ENCODE measurements around the gene THRA.

The THRA gene

DNA sequence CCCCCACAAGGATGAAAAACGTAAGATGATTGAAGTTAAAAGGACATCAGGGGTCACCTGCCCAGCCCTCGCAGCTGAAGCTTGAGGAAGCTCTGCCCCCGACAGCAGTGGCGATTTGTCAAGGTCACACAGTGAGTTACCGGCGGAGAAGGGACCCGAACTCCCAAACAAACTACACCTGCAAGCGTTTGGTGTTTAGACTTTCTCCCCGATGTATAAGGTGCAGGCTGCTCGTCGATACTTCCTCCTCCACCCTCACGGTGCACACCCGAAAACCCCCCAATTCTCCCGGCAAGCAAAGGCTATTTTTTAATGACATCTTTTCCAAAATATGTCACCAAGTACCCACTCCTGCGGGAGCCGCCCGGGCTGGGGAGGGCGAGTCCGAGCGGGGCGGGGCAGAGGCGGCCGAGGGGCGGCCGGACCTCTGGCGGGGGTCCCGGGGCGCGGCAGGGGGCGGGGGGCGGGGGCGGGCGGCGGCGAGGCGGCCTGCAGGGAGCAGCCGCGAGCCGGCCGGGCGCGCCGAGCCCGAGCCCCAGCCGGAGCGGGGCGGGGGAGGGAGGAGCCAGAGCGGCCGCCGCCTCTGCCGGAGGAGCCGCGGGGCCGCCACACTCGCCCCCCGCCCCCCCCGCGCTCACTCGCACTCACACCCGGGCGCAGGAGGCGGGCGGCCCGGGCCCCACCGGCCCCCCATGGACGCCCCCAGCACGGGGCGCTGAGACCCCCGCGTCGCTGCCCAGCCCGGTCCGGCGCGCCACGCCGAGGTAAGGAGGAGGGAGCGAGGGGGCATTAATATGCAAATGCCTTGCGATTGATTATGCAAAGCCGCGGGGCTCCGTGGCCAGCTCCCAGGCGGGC is at the start of gene THRA:
Gene THRA (plus strand): TSS at position 637 of the 858 bp plus-strand sequence. CDS start 11,524 bp downstream, outside the sequence.
- no peak for TF ChIP-seq CTCF (IDR thresholded peaks at IDR 0.05; ENCODE audit: extremely low read depth, missing control alignments)
- DNase-seq (ENCODE audit: low spot score) = peak; percentile 95

DNA sequence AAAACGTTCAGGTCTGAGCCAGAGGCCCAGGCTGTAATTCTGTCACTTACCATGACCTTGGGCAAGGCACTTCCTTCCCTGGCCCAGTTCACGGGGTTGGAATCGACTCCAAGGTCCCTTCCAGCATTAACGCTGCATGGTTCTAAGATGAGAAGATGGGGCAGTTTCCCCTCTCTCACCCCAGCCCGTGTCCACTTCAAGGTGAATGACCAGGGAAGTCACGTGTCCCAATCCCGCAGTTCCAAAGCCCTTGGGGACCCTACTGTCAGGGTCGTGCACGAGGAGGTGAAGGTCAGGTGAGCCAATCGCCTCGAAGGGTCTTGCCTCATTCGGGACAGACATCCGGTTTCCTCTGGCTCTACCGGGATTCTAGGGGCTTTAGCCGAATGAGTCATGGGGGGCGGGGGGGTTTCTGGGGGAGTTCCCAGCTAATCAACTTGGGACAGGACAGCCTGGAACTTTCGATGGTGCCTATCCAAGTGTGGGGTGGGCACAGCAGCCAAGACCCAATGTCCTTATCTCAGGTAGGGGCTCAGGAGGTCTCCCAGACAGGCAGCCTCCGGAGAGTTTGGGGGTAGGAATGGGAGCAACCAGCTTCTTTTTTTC is 48.3 kb upstream of the THRA start:
- no peak for TF ChIP-seq CTCF (IDR thresholded peaks at IDR 0.05; ENCODE audit: extremely low read depth, missing control alignments)

DNA sequence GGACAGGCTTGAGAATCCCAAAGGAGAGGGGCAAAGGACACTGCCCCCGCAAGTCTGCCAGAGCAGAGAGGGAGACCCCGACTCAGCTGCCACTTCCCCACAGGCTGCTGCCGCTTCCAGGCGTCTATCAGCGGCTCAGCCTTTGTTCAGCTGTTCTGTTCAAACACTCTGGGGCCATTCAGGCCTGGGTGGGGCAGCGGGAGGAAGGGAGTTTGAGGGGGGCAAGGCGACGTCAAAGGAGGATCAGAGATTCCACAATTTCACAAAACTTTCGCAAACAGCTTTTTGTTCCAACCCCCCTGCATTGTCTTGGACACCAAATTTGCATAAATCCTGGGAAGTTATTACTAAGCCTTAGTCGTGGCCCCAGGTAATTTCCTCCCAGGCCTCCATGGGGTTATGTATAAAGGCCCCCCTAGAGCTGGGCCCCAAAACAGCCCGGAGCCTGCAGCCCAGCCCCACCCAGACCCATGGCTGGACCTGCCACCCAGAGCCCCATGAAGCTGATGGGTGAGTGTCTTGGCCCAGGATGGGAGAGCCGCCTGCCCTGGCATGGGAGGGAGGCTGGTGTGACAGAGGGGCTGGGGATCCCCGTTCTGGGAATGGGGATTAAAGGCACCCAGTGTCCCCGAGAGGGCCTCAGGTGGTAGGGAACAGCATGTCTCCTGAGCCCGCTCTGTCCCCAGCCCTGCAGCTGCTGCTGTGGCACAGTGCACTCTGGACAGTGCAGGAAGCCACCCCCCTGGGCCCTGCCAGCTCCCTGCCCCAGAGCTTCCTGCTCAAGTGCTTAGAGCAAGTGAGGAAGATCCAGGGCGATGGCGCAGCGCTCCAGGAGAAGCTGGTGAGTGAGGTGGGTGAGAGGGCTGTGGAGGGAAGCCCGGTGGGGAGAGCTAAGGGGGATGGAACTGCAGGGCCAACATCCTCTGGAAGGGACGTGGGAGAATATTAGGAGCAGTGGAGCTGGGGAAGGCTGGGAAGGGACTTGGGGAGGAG is 47.5 kb upstream of the THRA start, which contains the start of gene CSF3:
Gene CSF3 (plus strand): TSS at position 436 of the 993 bp plus-strand sequence. CDS start 35 bp downstream, at position 471.
- no peak for TF ChIP-seq CTCF (IDR thresholded peaks at IDR 0.05; ENCODE audit: extremely low read depth, missing control alignments)
- no peak for DNase-seq (ENCODE audit: low spot score)

More for the DNA sequence above, 48.3 kb upstream of the THRA start:
- DNase-seq (ENCODE audit: low spot score) = no peak

GRCh38 chr17:40015998-40016985 is 46.5 kb upstream of the THRA start:
- no peak for DNase-seq (ENCODE audit: low spot score)
- TF ChIP-seq CTCF (IDR thresholded peaks at IDR 0.05; ENCODE audit: extremely low read depth, missing control alignments) = no peak

DNA sequence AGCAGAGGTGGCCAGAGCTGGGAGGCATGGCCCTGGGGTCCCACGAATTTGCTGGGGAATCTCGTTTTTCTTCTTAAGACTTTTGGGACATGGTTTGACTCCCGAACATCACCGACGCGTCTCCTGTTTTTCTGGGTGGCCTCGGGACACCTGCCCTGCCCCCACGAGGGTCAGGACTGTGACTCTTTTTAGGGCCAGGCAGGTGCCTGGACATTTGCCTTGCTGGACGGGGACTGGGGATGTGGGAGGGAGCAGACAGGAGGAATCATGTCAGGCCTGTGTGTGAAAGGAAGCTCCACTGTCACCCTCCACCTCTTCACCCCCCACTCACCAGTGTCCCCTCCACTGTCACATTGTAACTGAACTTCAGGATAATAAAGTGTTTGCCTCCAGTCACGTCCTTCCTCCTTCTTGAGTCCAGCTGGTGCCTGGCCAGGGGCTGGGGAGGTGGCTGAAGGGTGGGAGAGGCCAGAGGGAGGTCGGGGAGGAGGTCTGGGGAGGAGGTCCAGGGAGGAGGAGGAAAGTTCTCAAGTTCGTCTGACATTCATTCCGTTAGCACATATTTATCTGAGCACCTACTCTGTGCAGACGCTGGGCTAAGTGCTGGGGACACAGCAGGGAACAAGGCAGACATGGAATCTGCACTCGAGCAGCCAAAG is 45.2 kb upstream of the THRA start:
- no peak for DNase-seq (ENCODE audit: low spot score)
- no peak for TF ChIP-seq CTCF (IDR thresholded peaks at IDR 0.05; ENCODE audit: extremely low read depth, missing control alignments)
